Fibroblast of mammary gland (primary cell): ENCODE results near the gene DYSF.

Experiments
- DNase-seq: peaks from one replicate; pipeline ENCODE4 v3.0.0-alpha.2; 2010; ENCODE audit warnings: low read depth
- H3K4me3 ChIP-seq: 2 replicates; pipeline ENCODE4 v1.5.1; 2011; ENCODE audit warnings: low read depth, mild to moderate bottlenecking, low read length, moderate library complexity; ENCODE audit not compliant: control insufficient read depth
- CTCF ChIP-seq: conservative IDR thresholded peaks from 2 replicates; pipeline ENCODE4 v1.5.1; 2011; ENCODE audit warnings: low read depth, low read length, inconsistent platforms; ENCODE audit not compliant: control insufficient read depth, insufficient read depth

Gene DYSF

GRCh38 chr2:71613403-71613952, 160.1 kb downstream of the DYSF start:
- no peak for TF ChIP-seq CTCF
- no peak for DNase-seq

GRCh38 chr2:71613953-71614925, 160.9 kb downstream of the DYSF start:
- DNase-seq: no peak
- H3K4me3 ChIP-seq: no peak overlapping the region
- TF ChIP-seq CTCF: no peak

More at GRCh38 chr2:71613403-71613952, 160.1 kb downstream of the DYSF start:
- no peak overlapping the region for H3K4me3 ChIP-seq

GRCh38 chr2:71614976-71615766, 161.8 kb downstream of the DYSF start:
- TF ChIP-seq CTCF: no peak

GRCh38 chr2:71615767-71616730, 162.7 kb downstream of the DYSF start:
- no peak overlapping the region for H3K4me3 ChIP-seq
- TF ChIP-seq CTCF: no peak
- no peak for DNase-seq

More at GRCh38 chr2:71614976-71615766, 161.8 kb downstream of the DYSF start:
- DNase-seq: peak; percentile 56
- H3K4me3 ChIP-seq: no peak overlapping the region

GRCh38 chr2:71617266-71617665, 163.9 kb downstream of the DYSF start:
- TF ChIP-seq CTCF: no peak
- no peak overlapping the region for H3K4me3 ChIP-seq
- no peak for DNase-seq
